GM19328 (cell line): ENCODE measurements around the gene GDF2.

Experiments
- ATAC-seq: cut with Tn5 transposase; IDR thresholded peaks from one replicate; pipeline ENCODE4 v1.9.1; 2021; ENCODE audit warnings: mild to moderate bottlenecking, moderate library complexity; ENCODE audit not compliant: unreplicated experiment

GDF2 gene

DNA sequence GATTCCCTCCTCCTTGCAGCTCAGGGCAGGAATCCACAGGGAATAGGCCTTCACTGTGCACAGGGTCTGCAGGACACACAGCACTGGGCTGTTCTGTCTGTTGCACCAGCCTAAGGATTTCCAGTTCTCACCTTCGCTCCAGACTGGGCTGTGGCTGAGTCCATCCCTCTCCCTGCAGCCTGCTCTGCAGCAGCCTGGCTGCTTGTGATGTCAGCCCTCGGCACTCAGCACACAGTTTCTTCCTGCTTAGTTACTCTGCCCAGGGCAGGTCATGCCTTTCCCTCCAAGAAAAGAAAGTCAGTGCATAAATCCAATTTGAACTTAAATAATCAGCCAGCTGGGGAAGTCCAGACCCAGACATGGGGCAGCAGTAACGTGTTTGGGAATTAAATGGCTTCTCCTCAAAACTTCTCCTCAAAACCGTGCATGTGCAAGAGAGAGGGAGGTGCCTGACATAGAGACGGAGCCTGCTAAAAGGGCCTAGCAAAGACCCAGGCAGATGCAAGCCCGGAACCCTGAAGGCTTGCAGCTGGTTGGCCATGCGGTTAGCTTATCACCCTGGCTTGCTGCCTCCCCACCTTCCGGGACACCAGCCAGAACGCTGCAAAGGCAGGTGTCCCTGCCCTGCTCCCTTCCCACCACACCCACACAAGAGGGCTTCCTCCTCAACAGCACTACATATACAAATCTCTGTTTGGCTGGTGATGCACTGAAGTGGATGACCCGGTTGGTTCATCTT lies 10.9 kb upstream of the GDF2 start:
- no peak for ATAC-seq

DNA sequence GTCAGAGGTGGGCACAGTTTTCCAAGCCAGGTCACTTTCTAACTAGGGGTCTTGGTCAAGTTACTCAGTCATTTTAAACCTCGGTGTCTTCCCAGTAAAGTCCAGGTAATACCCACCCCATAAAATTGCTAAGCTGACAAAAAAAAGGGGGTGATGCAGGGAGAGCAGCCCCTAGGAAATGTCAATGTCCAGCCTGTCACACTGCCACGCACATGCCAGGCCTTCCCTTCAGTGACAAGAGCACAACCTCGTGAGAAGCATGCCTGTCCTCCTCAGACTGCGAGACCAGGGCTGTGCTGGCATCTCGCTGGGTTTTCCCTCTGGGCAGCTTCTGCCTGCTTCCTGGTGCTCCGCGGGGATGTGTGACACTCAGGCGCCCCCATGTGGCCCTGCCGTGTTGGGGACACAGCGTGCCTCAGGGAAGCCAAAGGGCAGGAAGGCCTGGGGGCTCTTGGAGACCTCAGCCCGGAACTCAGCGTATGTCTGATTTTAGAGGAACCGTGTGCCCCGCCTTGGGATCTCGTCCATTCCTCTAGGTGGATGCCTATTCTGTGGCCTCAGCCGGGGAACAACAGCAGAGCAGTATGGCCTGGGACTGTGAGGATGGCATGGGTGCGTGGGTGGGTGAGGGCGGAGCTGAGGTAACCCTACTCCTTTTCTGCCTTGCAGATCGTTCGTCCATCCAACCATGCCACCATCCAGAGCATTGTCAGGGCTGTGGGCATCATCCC lies 10.2 kb upstream of the GDF2 start:
- no peak for ATAC-seq

DNA sequence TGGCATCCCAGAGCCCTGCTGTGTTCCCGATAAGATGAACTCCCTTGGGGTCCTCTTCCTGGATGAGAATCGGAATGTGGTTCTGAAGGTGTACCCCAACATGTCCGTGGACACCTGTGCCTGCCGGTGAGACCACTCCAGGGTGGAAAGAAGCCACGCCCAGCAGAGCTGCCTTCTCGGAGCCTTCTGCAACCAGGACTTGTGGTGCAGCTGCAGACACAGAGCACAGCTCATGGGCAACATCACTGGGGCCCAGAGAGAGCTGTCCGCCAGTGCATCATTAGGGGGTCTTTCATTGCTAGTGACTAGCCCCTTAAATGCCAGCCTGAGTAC lies 9.6 kb upstream of the GDF2 start:
- no peak for ATAC-seq

DNA sequence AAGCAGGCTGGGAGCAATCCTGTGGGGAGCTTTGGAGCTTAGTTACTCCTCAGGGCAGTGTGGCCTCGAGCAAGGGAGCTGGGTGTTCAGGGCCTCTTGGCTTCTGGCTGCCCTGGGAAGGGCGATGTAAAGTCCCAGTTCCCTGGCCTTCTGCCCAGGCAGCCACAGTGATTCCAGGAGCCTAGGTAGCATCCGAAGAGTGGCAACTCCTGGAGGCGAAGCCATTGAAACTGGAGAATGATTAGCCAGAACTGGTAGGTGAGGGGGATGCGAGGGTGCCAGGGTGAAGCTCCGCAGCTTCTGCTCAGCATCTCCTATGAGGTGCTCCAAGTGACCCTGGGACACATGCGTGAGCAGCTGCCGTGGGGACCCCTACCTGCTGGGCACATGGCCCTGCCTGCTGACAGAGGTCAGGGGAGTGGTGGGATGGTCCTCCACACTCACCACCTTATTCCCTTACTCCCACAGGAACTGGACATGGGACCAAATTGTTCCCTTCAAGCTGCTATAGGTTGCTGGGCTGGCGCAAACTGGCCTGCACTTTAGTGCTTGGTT lies 7.8 kb upstream of the GDF2 start:
- ATAC-seq: no peak

DNA sequence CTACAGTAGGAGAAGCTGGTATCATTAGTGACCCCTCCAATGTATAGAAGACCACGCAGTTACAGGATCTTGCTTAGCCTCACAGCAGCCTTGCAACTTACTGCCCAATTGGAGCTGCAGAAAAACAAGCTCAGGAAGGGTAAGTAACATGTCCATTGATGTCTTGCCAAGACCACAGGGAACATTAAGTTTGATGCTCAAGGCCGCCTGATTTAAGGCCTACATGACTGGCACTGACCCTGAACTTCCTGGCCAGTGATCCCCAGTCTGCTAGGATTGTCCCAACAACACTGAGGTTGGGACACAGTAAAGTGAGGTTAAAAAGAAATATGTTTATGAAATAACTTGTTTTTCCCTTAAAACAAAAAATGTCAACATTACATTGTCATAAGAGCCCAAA lies 6.8 kb upstream of the GDF2 start:
- ATAC-seq: no peak

DNA sequence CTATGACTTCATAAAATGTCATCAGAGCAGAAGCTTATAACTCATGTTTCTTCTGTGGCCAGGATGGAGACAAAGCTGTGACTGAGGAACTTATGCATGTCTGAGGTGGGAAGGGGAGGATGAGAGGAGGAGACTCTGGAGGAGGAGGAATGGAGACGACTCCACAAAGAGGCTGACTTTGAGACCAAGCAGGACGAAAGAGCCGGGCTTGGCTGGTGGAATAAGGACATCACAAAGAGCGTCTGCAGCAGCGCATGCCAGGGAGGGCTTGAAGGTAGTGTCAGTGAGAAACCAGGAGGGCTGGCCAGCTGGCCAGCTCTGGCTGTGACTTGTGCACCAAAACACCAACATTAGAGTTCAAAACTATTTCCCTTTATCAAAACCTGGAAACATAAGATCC lies 6.1 kb upstream of the GDF2 start:
- no peak for ATAC-seq

DNA sequence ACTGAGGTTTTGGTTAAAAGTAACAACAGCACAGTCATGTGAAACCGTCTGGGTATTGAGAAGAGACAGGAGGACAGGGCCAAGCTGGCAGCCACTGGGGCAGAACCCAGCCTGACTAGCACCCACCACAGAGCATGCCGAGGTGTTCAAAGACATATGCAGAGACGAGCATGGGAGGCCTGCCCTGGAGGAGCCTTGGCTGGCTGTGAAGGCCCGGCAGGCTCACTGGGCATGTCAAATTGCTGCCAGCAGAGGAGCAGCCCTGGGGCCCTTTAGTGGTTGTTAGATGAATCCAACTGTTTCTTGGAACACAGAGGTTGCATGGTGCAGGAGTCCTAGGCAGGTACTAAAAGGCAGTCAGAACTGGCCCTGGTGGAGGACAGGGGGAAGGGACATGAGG lies 5.0 kb upstream of the GDF2 start:
- no peak for ATAC-seq

DNA sequence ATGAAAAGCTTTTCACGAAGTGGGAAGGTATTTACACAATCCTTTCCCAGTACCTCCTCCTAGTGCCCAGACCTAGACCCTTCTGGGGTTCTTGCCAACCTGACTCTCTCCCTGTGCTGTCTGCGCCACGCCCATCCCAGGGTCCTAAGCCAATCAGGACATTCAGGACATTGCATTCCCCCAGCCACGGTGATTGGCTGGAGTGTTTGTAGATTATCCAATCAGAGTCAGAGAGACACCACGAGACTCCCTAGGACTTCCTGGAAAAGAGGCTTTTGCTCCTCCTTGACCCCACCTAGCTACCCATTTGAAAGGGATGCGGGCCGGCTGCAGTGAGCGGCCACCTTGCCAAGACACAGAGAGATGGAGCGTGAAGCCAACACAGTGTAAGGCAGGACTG lies 3.5 kb upstream of the GDF2 start:
- ATAC-seq: no peak

DNA sequence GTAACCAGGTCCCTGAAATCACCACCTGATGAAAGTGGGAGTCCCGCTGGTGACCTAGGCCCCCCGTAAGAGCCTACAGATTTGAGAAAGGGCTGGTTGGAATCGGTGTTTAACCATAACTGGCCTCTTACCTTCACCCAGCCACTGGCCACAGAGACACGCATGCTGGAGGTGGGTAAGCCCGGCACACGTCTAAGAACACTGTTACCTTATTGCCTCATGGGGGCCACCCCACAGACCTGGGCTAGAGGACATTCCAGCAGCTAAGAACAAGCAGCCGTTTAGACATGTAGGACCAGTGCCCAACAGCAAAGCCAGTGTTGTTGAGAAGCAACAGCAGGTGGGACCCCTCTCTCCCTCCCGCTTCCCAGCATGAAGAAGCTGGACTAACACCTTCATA lies 2.5 kb upstream of the GDF2 start:
- ATAC-seq: no peak

DNA sequence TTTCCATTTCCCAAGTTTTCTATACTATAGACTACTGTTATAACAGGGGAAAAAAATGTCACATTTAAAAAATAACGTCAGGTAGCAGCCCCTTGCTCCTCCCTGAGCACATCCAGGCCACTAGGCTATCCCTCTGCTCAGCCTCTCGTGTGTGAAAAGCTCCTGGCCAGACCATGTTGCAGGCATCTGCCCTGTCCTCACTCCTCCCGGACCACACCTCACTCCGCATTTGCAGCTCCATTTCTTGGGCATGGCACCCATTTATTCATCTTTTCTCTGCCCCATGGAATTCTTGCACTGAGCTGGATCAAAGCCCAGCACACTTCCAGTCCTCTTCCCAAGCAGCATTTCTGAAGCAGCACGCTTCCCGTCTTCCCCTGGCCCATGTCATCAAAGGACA lies 1.4 kb upstream of the GDF2 start:
- no peak for ATAC-seq

DNA sequence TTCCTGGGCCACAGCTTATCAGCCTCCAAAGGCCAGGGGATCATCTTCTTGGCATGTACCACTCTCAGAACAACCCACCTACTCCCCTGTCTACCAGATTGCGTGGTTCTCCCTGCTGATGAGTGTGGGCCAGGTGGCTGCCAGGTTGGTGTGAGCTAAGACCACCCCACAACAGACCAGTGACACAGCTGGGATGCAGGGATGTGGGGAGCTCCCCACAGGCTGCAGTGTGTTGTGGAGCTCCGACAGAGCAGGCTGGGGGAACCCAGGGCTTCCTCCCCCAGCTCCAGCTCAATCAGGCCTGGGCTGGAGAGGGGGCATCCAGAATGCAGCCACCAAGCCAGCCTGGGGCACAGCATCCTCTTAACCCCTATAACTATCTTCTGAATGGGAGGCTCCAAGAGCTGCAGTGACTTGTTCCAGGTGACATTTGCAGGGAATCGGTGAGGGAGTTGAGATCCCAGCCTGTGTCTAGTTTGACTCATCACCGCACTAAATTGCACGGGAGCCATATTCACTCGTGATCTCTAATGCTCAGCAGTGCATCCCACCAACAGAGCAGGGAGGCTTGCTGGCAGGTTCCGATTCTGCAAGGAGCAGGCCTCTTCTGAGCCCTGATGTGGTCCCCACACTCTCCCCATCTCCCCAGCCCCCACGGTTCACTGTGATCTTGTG lies 596 bp upstream of the GDF2 start:
- ATAC-seq: no peak

DNA sequence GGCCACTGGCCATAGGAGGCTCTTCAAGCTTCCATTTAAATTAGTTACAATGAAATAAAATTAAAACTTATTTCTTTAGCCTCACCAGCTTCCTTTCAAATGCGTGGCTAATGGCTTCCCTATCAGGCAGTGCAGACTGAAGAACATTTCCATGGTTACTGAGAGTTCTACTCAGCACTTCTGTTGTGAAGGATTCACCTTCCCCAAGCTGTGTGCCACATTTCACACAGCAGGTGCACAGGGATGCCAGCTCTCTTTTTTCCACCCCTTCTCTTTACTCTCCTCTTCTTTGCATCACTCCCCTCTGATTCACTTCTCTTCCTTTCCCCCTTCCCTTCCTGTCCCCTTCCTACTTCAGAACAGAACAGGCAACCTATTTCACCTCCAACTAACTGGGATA lies 833 bp downstream of the GDF2 start:
- ATAC-seq: no peak

DNA sequence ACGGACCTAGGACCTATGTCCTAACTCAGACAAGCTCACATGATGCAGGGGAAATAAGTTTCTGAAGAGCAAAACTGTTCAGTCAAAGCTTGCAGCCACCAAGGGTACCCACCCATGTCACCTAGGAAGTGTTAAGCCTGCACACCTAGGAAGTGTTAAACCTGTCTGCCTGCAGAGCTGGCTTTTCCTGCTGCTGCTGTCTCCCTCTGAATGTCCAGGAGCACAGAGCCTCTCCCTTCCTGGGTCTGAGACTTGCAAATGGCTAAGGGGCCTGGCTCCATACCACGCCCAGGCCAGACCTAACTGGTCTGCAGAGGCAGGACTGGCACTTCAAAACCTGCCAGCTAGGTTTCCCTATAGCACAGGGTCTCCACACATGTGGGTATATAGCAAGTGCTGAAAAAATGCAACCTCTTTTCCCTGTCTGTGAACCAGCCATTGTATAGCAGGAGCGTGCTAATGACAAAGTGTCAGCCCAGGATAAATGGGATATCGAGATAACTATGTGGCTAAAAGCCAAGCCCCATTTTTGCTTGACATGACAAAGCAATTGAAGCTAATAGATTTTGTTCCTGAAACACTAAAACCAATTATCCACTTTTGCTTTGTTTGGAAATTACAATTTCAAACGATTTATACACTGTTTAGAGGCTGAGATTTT lies 1.5 kb downstream of the GDF2 start:
- no peak for ATAC-seq

DNA sequence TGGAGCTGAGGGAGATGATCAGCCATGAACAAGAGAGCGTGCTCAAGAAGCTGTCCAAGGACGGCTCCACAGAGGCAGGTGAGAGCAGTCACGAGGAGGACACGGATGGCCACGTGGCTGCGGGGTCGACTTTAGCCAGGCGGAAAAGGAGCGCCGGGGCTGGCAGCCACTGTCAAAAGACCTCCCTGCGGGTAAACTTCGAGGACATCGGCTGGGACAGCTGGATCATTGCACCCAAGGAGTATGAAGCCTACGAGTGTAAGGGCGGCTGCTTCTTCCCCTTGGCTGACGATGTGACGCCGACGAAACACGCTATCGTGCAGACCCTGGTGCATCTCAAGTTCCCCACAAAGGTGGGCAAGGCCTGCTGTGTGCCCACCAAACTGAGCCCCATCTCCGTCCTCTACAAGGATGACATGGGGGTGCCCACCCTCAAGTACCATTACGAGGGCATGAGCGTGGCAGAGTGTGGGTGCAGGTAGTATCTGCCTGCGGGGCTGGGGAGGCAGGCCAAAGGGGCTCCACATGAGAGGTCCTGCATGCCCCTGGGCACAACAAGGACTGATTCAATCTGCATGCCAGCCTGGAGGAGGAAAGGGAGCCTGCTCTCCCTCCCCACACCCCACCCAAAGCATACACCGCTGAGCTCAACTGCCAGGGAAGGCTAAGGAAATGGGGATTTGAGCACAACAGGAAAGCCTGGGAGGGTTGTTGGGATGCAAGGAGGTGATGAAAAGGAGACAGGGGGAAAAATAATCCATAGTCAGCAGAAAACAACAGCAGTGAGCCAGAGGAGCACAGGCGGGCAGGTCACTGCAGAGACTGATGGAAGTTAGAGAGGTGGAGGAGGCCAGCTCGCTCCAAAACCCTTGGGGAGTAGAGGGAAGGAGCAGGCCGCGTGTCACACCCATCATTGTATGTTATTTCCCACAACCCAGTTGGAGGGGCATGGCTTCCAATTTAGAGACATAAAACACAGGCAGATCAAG lies 3.3 kb downstream of the GDF2 start:
- ATAC-seq: no peak

DNA sequence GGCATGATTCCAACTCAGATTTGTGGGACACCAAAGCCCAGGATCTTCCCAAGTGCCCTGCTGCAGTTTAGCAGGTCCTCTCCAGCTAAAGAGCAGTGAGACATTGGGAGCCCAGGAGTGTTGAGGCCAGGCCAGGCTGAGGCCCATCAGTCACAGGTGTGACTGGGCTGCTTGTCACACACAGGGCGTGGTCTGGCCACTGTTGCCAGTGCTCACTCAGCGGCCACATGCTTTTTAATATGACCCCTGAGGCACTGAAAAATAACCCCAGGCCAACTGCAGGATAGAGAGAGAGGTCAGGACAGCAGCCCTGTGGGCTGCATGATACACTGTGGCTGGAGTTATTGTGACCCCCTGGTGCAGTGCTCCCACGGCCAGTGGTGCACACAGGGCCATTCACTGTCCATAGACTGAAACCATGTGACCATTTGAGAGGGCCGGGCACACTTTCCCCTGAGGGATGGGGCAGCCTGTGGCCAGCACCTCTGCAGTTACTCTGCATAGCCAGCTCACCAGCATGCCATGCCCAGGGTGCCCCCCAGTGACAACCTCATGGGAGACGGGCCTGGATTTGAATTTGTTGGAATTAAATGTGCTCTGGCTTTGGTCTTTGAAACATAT lies 4.2 kb downstream of the GDF2 start:
- ATAC-seq: no peak

DNA sequence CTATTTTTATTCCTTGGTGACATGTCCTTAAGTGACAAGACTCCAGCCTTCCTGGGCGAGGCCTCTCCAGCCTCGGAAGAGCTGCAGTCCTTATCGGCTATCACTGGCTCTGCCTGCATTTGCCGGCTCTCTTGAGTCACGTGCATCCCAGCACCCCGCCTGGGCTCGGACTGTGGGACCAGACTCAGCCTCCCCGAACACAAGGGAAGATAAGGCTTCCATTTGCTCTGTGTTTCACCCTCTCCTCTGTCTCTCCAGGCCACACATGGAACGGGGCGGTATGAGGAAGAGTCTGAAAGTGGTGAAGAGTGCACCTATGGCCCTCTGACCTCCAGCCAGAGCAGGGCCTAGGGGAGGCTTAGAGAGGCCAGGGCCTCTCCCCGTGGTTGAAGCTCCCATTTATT lies 4.7 kb downstream of the GDF2 start:
- no peak for ATAC-seq

DNA sequence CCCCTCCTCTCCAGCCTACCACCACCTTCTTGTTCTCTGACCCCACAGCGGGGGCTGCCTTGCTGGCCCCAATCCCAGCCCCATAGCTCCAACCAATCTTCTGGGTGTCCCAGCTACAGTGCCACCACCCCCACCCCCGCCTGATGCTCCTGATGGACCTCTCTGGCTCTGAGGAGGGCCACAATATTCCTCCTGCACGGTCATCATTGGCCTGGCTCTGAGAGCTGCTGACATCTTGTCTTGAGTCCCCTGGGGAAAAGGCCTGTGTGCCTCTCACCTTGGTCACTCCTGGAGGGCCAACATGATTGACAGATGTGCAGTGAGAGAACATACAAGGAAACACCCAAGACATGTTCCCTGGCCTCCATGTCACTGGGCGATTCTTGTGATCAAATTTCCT lies 7.6 kb downstream of the GDF2 start:
- no peak for ATAC-seq

DNA sequence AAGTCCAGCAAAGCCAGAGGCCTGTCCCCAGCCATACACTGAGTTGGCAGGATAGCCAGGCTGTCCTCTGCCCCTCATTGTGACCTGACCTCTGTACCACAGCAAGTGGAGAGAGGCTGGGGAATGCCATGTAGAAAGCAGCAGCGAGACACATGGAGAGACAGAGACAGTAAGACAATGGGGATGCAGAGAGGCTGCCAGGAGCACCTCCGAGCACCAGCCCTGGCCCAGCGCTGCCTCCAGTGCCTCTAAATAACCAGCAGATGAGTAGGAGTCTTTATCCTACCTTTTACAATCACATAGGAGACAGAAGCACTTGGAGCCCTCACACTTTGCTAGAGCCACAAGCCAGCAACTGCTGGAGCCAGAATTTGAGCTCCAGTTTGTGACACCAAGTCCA lies 8.1 kb downstream of the GDF2 start:
- no peak for ATAC-seq

DNA sequence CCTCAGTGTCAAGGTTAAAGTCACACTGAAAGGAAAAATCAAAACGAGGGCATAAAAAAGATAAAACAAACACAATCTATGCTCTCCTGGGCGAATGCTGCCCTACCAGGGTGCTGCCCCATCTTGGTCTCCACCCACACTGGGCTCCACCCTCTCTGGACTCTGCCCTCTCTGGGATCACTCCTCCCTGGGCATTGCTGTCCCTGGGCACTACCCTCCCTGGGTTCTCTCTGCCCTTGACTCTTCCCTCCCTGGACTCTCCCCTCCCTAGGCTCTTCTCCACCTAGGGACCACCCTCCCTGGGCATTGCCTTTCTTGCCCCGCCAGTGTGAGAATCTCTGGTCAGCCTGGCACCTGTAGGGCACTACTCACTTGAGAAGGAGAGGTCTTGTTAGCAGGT lies 8.6 kb downstream of the GDF2 start:
- ATAC-seq: no peak

DNA sequence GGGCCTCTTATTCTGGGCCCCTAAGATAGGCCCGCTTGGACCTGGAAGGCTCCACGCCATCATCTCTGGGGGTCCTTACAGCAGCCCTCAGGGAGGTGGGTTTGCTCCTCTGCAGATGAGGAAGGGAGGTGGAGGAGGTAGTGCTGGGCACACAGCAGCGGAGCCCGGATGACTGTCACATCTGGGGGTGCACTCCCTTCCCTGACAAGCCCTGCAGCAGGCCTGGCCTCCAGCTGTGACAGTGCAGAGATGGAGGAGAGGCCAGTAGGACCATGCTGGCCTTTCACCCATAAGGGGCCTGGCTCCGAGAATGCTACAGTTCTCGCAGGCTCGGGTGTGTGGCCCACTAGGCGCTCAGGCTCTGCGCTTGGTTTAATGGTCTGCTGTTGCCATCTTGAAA lies 9.2 kb downstream of the GDF2 start:
- no peak for ATAC-seq
